Panc1 (cell line): ENCODE results near the gene CREBBP.

ENCODE experiments used
- TCF7L2 ChIP-seq: IDR thresholded peaks from 2 replicates; pipeline ENCODE4 v1.6.1; 2011; ENCODE audit warnings: mild to moderate bottlenecking, low read depth, low read length, inconsistent platforms
- TF ChIP-seq, protein P1 (sequence below), 2 experiments: IDR thresholded peaks; 2 replicates each; pipeline ENCODE4 v1.6.1; 2011 to 2012; ENCODE audit warnings: low read depth in 2 of 2, control low read depth in 1 of 2, low read length in 1 of 2, mild to moderate bottlenecking in 1 of 2, moderate library complexity in 1 of 2; ENCODE audit not compliant: insufficient read depth in 1 of 2
- TF ChIP-seq, protein P2 (sequence below): fragments of 450-650 bp; IDR thresholded peaks from 2 replicates; pipeline ENCODE4 v1.5.1; 2017; ENCODE audit warnings: mild to moderate bottlenecking

DNA sequence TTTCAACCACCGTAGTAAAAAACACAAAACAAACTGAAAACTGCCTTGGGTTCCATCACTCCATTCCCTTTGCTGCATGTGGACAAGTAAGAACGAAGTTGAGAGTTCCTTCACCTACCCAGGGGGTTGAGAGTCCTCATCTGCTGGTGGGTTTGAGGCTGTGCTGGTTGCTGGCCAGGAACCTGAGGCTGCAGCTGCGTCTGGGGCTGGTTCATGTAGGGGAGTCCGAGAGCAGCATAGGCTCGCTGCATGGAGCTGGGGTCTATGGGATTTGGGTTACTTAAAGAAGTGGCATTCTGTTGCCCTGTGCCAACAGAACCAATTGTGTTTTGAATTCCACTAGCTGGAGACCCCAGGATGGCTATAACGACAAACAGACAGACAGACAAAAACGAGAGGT, 97.9 kb downstream of the CREBBP start:
- TF ChIP-seq, protein P1, sequence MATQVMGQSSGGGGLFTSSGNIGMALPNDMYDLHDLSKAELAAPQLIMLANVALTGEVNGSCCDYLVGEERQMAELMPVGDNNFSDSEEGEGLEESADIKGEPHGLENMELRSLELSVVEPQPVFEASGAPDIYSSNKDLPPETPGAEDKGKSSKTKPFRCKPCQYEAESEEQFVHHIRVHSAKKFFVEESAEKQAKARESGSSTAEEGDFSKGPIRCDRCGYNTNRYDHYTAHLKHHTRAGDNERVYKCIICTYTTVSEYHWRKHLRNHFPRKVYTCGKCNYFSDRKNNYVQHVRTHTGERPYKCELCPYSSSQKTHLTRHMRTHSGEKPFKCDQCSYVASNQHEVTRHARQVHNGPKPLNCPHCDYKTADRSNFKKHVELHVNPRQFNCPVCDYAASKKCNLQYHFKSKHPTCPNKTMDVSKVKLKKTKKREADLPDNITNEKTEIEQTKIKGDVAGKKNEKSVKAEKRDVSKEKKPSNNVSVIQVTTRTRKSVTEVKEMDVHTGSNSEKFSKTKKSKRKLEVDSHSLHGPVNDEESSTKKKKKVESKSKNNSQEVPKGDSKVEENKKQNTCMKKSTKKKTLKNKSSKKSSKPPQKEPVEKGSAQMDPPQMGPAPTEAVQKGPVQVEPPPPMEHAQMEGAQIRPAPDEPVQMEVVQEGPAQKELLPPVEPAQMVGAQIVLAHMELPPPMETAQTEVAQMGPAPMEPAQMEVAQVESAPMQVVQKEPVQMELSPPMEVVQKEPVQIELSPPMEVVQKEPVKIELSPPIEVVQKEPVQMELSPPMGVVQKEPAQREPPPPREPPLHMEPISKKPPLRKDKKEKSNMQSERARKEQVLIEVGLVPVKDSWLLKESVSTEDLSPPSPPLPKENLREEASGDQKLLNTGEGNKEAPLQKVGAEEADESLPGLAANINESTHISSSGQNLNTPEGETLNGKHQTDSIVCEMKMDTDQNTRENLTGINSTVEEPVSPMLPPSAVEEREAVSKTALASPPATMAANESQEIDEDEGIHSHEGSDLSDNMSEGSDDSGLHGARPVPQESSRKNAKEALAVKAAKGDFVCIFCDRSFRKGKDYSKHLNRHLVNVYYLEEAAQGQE (IDR thresholded peaks at IDR 0.05; ENCODE audit: insufficient read depth in 1 of 2, low read depth in 2 of 2, low read length in 1 of 2) = no peak
- TF ChIP-seq, protein P2, sequence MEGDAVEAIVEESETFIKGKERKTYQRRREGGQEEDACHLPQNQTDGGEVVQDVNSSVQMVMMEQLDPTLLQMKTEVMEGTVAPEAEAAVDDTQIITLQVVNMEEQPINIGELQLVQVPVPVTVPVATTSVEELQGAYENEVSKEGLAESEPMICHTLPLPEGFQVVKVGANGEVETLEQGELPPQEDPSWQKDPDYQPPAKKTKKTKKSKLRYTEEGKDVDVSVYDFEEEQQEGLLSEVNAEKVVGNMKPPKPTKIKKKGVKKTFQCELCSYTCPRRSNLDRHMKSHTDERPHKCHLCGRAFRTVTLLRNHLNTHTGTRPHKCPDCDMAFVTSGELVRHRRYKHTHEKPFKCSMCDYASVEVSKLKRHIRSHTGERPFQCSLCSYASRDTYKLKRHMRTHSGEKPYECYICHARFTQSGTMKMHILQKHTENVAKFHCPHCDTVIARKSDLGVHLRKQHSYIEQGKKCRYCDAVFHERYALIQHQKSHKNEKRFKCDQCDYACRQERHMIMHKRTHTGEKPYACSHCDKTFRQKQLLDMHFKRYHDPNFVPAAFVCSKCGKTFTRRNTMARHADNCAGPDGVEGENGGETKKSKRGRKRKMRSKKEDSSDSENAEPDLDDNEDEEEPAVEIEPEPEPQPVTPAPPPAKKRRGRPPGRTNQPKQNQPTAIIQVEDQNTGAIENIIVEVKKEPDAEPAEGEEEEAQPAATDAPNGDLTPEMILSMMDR = no peak
- no peak for TF ChIP-seq TCF7L2
